Loucy (cell line): ENCODE results near the gene NMS.

Experiments used
- H2AFZ ChIP-seq: fragments of 200-600 bp; sonication (generic); 2 replicates; pipeline ENCODE4 v1.6.0; 2016; ENCODE audit warnings: antibody characterized with exemption, mild to moderate bottlenecking, low read length, moderate library complexity
- H3F3A ChIP-seq: fragments of 200-600 bp; 2 replicates; pipeline ENCODE4 v1.6.0; 2016; ENCODE audit warnings: antibody characterized with exemption, low read depth, mild to moderate bottlenecking
- H3K27me3 ChIP-seq: fragments of 200-600 bp; sonication (generic); 2 replicates; pipeline ENCODE4 v1.6.1; 2014; ENCODE audit warnings: low read length, mild to moderate bottlenecking; ENCODE audit not compliant: insufficient read depth, poor library complexity, severe bottlenecking
- H3K36me3 ChIP-seq: fragments of 200-600 bp; sonication (generic); 2 replicates; pipeline ENCODE4 v1.6.1; 2016; ENCODE audit warnings: low read length; ENCODE audit not compliant: insufficient read depth
- H3K4me1 ChIP-seq: fragments of 200-600 bp; sonication (generic); 2 replicates; pipeline ENCODE4 v1.5.1; 2014; ENCODE audit warnings: low read length, mild to moderate bottlenecking; ENCODE audit not compliant: insufficient read depth, poor library complexity, severe bottlenecking
- H3K4me2 ChIP-seq: fragments of 200-600 bp; sonication (generic); 2 replicates; pipeline ENCODE4 v1.6.0; 2014; ENCODE audit warnings: antibody characterized with exemption, low read length, low read depth, mild to moderate bottlenecking; ENCODE audit not compliant: poor library complexity, severe bottlenecking
- H3K4me3 ChIP-seq: fragments of 200-600 bp; sonication (generic); 2 replicates; pipeline ENCODE4 v1.5.1; 2014; ENCODE audit warnings: low read length, mild to moderate bottlenecking, mixed read lengths; ENCODE audit not compliant: poor library complexity, severe bottlenecking
- H3K79me2 ChIP-seq: fragments of 200-600 bp; sonication (generic); 2 replicates; pipeline ENCODE4 v1.6.1; 2014; ENCODE audit warnings: low read length; ENCODE audit not compliant: insufficient read depth
- H3K9ac ChIP-seq: fragments of 200-600 bp; sonication (generic); 2 replicates; pipeline ENCODE4 v1.6.0; 2014; ENCODE audit warnings: mild to moderate bottlenecking, low read depth, low read length, moderate library complexity; ENCODE audit not compliant: poor library complexity, severe bottlenecking
- H3K9me2 ChIP-seq: fragments of 200-600 bp; sonication (generic); replicated peaks from 2 replicates; pipeline ENCODE4 v1.6.1; 2016; ENCODE audit warnings: low read depth, low read length, mixed read lengths
- H3K9me3 ChIP-seq: fragments of 200-600 bp; sonication (generic); 2 replicates; pipeline ENCODE4 v1.6.1; 2014; ENCODE audit warnings: mild to moderate bottlenecking, antibody characterized with exemption, low read length, low read depth; ENCODE audit not compliant: insufficient read depth
- H4K20me1 ChIP-seq: fragments of 200-600 bp; sonication (generic); 2 replicates; pipeline ENCODE4 v1.6.0; 2014; ENCODE audit warnings: antibody characterized with exemption, low read length, mild to moderate bottlenecking; ENCODE audit not compliant: insufficient read depth, poor library complexity, severe bottlenecking
- CTCF ChIP-seq: fragments of 200-600 bp; sonication (generic); conservative IDR thresholded peaks from 2 replicates; pipeline ENCODE4 v1.5.1; 2014; ENCODE audit warnings: mild to moderate bottlenecking, antibody characterized with exemption, low read length
- EZH2phosphoT487 ChIP-seq: fragments of 200-600 bp; IDR thresholded peaks from 2 replicates; pipeline ENCODE4 v1.6.1; 2018; ENCODE audit warnings: antibody characterized with exemption, mild to moderate bottlenecking, moderate library complexity, borderline replicate concordance

The NMS gene

GRCh38 chr2:100502782-100503181, 32.5 kb downstream of the NMS start:
- Histone ChIP-seq H3K4me2 (no peak overlapping the region), H3K9ac (no peak overlapping the region), H3K36me3 (no peaks in the 10 kb centered on the region), H4K20me1 (no peaks in the 10 kb centered on the region), H2AFZ (no peak overlapping the region), H3K4me1 (no peaks in the 10 kb centered on the region), H3K9me2 (no peaks in the 10 kb centered on the region), H3K4me3 (no peak overlapping the region), H3K27me3 (no peaks in the 10 kb centered on the region), H3K79me2 (no peaks in the 10 kb centered on the region), H3K9me3 (0 out of 2 replicates have a peak, but pooled peaks cover 3% of the 10 kb centered on the region), H3F3A (no peaks in the 10 kb centered on the region)
- TF ChIP-seq EZH2phosphoT487 (no peak), CTCF (no peak)

- TF ChIP-seq EZH2phosphoT487 (no peak), CTCF (no peak)
Observed at GRCh38 chr2:100504542-100504941, 34.3 kb downstream of the NMS start.

GRCh38 chr2:100509066-100509465, 38.8 kb downstream of the NMS start:
- Histone ChIP-seq H3K4me3 (no peak overlapping the region), H2AFZ (no peak overlapping the region), H3K27me3 (no peaks in the 10 kb centered on the region), H3K9ac (no peak overlapping the region), H3K4me2 (no peak overlapping the region), H3K36me3 (no peaks in the 10 kb centered on the region), H3K79me2 (no peaks in the 10 kb centered on the region), H3K4me1 (no peaks in the 10 kb centered on the region), H4K20me1 (no peaks in the 10 kb centered on the region), H3K9me2 (no peaks in the 10 kb centered on the region), H3K9me3 (no peaks in the 10 kb centered on the region), H3F3A (no peaks in the 10 kb centered on the region)
- TF ChIP-seq EZH2phosphoT487: no peak
- TF ChIP-seq CTCF: no peak

More at GRCh38 chr2:100504542-100504941, 34.3 kb downstream of the NMS start:
- no peak overlapping the region for H3K9ac ChIP-seq
- H3K9me2 ChIP-seq: no peaks in the 10 kb centered on the region
- H3K79me2 ChIP-seq: no peaks in the 10 kb centered on the region
- no peak overlapping the region for H2AFZ ChIP-seq
- no peaks in the 10 kb centered on the region for H3K4me1 ChIP-seq
- H3F3A ChIP-seq: no peaks in the 10 kb centered on the region
- 0 out of 2 replicates have a peak, but pooled peaks cover 3% of the 10 kb centered on the region for H3K9me3 ChIP-seq
- no peak overlapping the region for H3K4me3 ChIP-seq
- H3K27me3 ChIP-seq: no peaks in the 10 kb centered on the region
- H3K4me2 ChIP-seq: no peak overlapping the region
- no peaks in the 10 kb centered on the region for H4K20me1 ChIP-seq
- H3K36me3 ChIP-seq: no peaks in the 10 kb centered on the region
